K562 (cell line): Measurements from ENCODE around the gene PHACTR3. TPM values are rescaled to one million over a fixed set of nuclear protein-coding genes. Genes with fewer than 3 reads are reported as not detected.
"Not testable (repeated sequence)": the region's sequence is repeated elsewhere in the genome, so short reads cannot be mapped to it uniquely, and the experiment has no call there.

Source experiments
- ATAC-seq: fragments of 200-7000 bp; cut with Tn5 transposase; 3 replicates; pipeline ENCODE4 v1.9.1; 2020; ENCODE audit warnings: moderate library complexity
- BruUV-seq: library from RNA; stranded (reverse); fragments of 400-500 nt; replicated peaks from 2 replicates; lab custom pipeline; 2021; lab: Mats Ljungman, UMichigan
- CTCF ChIA-PET: fragments of 300-600 bp; formaldehyde crosslinking; extraction: SDS; loops from one replicate; lab custom pipeline; 2021; ENCODE audit warnings: low intra/inter-chr PET ratio; lab: Yijun Ruan, JAX
- POLR2A ChIA-PET: fragments of 300-600, 350-650 bp; sonication (Branson Sonifier 250); formaldehyde crosslinking; extraction: SDS; loops from one replicate; lab custom pipeline; 2021; ENCODE audit warnings: antibody characterized with exemption, inconsistent platforms; lab: Yijun Ruan, JAX
- DNase-seq, 4 experiments: peaks; one replicate each; pipeline versions ENCODE4 v3.0.0 to v3.0.0-alpha.2; 2011 to 2018; ENCODE audit warnings: low spot score in 3 of 4, mixed read lengths in 3 of 4; ENCODE audit errors: extremely low read depth in 1 of 4
- FAIRE-seq: peaks from 2 replicates; lab custom pipeline; 2011; peaks lifted over from hg19 to GRCh38; lab: Jason Lieb, UNC
- H2AFZ ChIP-seq: 2 replicates; pipeline ENCODE4 v1.6.0; 2011; ENCODE audit warnings: low read depth, low read length, control low read depth, inconsistent platforms
- H3K27ac ChIP-seq: fragments of 200-600 bp; 3 replicates; pipeline ENCODE4 v1.8.0; 2011; ENCODE audit warnings: low read depth, mild to moderate bottlenecking, control low read depth, inconsistent platforms, low read length, moderate library complexity, mixed read lengths; ENCODE audit errors: extremely low read depth
- H3K27me3 ChIP-seq, 2 experiments: fragments of 300-600 bp in 1 of 2; 2 replicates in 1 of 2; 3 replicates in 1 of 2; pipeline versions ENCODE4 v1.6.0 to v1.8.0; 2011; ENCODE audit warnings: inconsistent platforms in 2 of 2, low read length in 2 of 2, mild to moderate bottlenecking in 1 of 2, mixed read lengths in 1 of 2, moderate library complexity in 1 of 2; ENCODE audit not compliant: control insufficient read depth in 2 of 2, insufficient read depth in 2 of 2
- H3K36me3 ChIP-seq: fragments of 300-600 bp; 3 replicates; pipeline ENCODE4 v1.8.0; 2011; ENCODE audit warnings: mild to moderate bottlenecking, low read length, inconsistent platforms; ENCODE audit not compliant: control insufficient read depth, insufficient read depth
- H3K4me1 ChIP-seq, 2 experiments: fragments of 200-600 bp in 1 of 2; replicated peaks in 1 of 2; 2 replicates in 1 of 2; 3 replicates in 1 of 2; pipeline versions ENCODE4 v1.5.1 to v1.8.0; 2011; ENCODE audit warnings: inconsistent platforms in 2 of 2, low read length in 2 of 2, mild to moderate bottlenecking in 1 of 2, mixed read lengths in 1 of 2, moderate library complexity in 1 of 2; ENCODE audit not compliant: control insufficient read depth in 2 of 2, insufficient read depth in 2 of 2
- H3K4me2 ChIP-seq: 2 replicates; pipeline ENCODE4 v1.6.1; 2011; ENCODE audit warnings: low read length, control low read depth, inconsistent platforms, mixed read lengths; ENCODE audit not compliant: insufficient read depth
- H3K4me3 ChIP-seq: fragments of 200-600 bp; sonication (generic), shearing (Covaris generic); 2 replicates; pipeline ENCODE4 v1.5.1; 2016; ENCODE audit warnings: control low read depth, inconsistent platforms
- H3K79me2 ChIP-seq: fragments of 200-600 bp; 3 replicates; pipeline ENCODE4 v1.8.0; 2011; ENCODE audit warnings: low read length, inconsistent platforms; ENCODE audit not compliant: control insufficient read depth, insufficient read depth
- H3K9ac ChIP-seq, 2 experiments: 2 replicates each; pipeline versions ENCODE4 v1.6.0 to v1.6.1; 2011; ENCODE audit warnings: low read depth in 2 of 2, low read length in 2 of 2, control low read depth in 1 of 2, inconsistent platforms in 1 of 2, mild to moderate bottlenecking in 1 of 2, mixed read lengths in 1 of 2; ENCODE audit not compliant: insufficient read depth in 1 of 2
- H3K9me1 ChIP-seq: one replicate; pipeline ENCODE4 v1.6.0; 2011; ENCODE audit warnings: inconsistent platforms, mild to moderate bottlenecking, low read length, moderate library complexity; ENCODE audit not compliant: control insufficient read depth, insufficient read depth
- H3K9me3 ChIP-seq: replicated peaks from 2 replicates; pipeline ENCODE4 v1.5.1; 2011; ENCODE audit warnings: low read depth, low read length, inconsistent platforms; ENCODE audit not compliant: control insufficient read depth, insufficient read depth
- H4K20me1 ChIP-seq: replicated peaks from 2 replicates; pipeline ENCODE4 v1.6.1; 2011; ENCODE audit warnings: low read length, inconsistent platforms, mixed read lengths; ENCODE audit not compliant: control insufficient read depth, insufficient read depth
- GABPB1 ChIP-seq: sonication (generic); formaldehyde crosslinking; IDR thresholded peaks from 2 replicates; pipeline ENCODE4 v1.8.0; 2022; ENCODE audit warnings: mild to moderate bottlenecking, missing genetic modification reagents
- GTF2A2 ChIP-seq: IDR thresholded peaks from 2 replicates; pipeline ENCODE4 v1.6.1; 2016; ENCODE audit warnings: mild to moderate bottlenecking, missing genetic modification characterization, missing compliant biosample characterization
- KDM1A ChIP-seq, 2 experiments: fragments of 450-650 bp; IDR thresholded peaks; 2 replicates each; pipeline ENCODE4 v1.6.1; 2016; ENCODE audit warnings: mild to moderate bottlenecking in 2 of 2
- MYC ChIP-seq, 2 experiments: fragments of 250-450 bp in 1 of 2; sonication (Bioruptor Pico) in 1 of 2; IDR thresholded peaks; 2 replicates each; pipeline versions ENCODE4 v1.5.1 to v1.6.1; 2012 to 2021; ENCODE audit warnings: low read depth in 2 of 2, borderline replicate concordance in 1 of 2, improper control_type of control experiment in 1 of 2, low read length in 1 of 2, mild to moderate bottlenecking in 1 of 2, moderate library complexity in 1 of 2
- NCOA4 ChIP-seq: fragments of 450-650 bp; IDR thresholded peaks from 2 replicates; pipeline ENCODE4 v1.6.1; 2018; ENCODE audit warnings: mild to moderate bottlenecking; ENCODE audit not compliant: partially characterized antibody
- NFE2L1 ChIP-seq: fragments of 450-650 bp; IDR thresholded peaks from 2 replicates; pipeline ENCODE4 v1.6.1; 2016; ENCODE audit warnings: missing genetic modification characterization, low read depth, mild to moderate bottlenecking, missing compliant biosample characterization, moderate library complexity, borderline replicate concordance
- NFYB ChIP-seq: IDR thresholded peaks from 2 replicates; pipeline ENCODE4 v1.6.1; 2011; ENCODE audit warnings: mild to moderate bottlenecking, moderate library complexity; ENCODE audit not compliant: insufficient read length; ENCODE audit errors: extremely low read depth
- PTTG1 ChIP-seq: fragments of 450-650 bp; IDR thresholded peaks from 2 replicates; pipeline ENCODE4 v1.6.1; 2016; ENCODE audit warnings: low read depth, mild to moderate bottlenecking, missing genetic modification characterization, missing compliant biosample characterization
- SRSF1 ChIP-seq: fragments of 200-400 bp; formaldehyde crosslinking; IDR thresholded peaks from 2 replicates; pipeline ENCODE4 v1.6.1; 2017; ENCODE audit warnings: mild to moderate bottlenecking, low read depth, low read length, moderate library complexity
- WGBS: fragments of 100-300 bp; shearing (Covaris generic); methylation state at CpG from one replicate; pipeline ENCODE4 v1.1.6; 2016; ENCODE audit warnings: low coverage, mixed read lengths; ENCODE audit not compliant: insufficient coverage; ENCODE audit errors: missing lambda C conversion rate; 5-methylcytosine and 5-hydroxymethylcytosine counted together
- in situ Hi-C: fragments of 300-500 bp; cut with MboI; formaldehyde crosslinking; loops from 4 replicates; pipeline ENCODE4 v1.15.0; 2018; ENCODE audit warnings: inconsistent platforms, mixed read lengths
- intact Hi-C: fragments of 100-400 bp; cut with micrococcal nuclease; formaldehyde crosslinking; loops from 2 replicates; pipeline ENCODE4 v1.14.2; 2022
- polyA plus RNA-seq, 8 experiments: library from polyadenylated mRNA; depleted of rRNA in 4 of 8; stranded (reverse) in 5 of 8; unstranded in 3 of 8; fragments of >200 nt; fragmentation: Nextera tagmentation in 2 of 8; fragmentation: Illumina TruSeq in 1 of 8; extraction: Ambion mirVana in 2 of 8; extraction: Trizol in 1 of 8; gene quantifications; 2 replicates each; pipeline versions ENCODE4 v1.2.1 to v1.2.3, GENCODE V29; 2011 to 2014; ENCODE audit warnings: inconsistent platforms in 1 of 8, missing spikeins in 1 of 8
- total RNA-seq, 7 experiments: library from RNA; depleted of rRNA in 6 of 7; stranded (reverse); fragments of >200 nt in 6 of 7; fragmentation: Illumina TruSeq in 2 of 7; extraction: Trizol in 2 of 7; gene quantifications; 2 replicates each; pipeline versions ENCODE4 v1.2.1 to v1.2.3, GENCODE V29; 2011 to 2021; ENCODE audit warnings: low replicate concordance in 1 of 7
- TF ChIP-seq, protein P1 (sequence below): fragments of 150-350 bp; conservative IDR thresholded peaks from 2 replicates; pipeline ENCODE4 v1.6.1; 2014; ENCODE audit warnings: low read length

PHACTR3 gene
- total and polyA plus RNA-seq, 9 of the 15 experiments (the other 6 are each of a cell fraction or from before 2014, with no cell fraction given) = not detected

DNA sequence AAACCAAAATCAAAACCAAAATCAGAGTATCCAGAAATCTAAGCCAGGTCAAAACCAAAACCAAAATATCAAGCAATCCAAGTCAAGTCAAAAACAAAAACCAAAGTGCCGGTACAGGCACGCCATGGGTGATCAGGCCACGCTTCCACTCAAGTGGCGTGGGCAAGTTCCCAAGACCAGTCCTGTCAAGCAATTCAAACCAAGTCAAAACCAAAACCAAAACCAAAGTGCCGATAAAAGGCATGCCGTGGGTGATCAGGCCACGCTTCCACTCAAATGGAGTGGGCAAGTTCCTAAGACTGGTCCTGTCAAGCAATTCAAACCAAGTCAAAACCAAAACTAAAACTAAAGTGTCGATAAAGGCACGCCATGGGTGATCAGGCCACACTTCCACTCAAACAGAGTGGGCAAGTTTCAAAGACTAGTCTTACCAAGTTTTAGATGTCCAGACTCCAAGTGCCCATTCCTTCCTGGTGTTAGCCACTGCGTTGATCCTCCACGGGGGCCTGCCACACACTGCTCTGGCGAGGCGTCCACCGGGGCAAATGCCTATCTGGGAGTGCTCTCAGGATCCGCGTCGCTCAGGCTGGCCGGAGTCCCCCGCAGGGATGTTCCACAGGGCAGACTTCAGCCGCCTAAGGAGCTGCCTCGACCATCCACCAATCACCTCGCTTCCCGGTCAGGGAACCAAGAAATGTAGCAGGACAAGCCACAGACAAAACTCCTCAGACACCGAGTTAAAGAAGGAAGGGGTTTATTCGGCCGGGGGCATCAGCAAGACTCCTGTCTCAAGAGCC, 46.4 kb upstream of the PHACTR3 start:
- intact Hi-C loops, H3K9me1 ChIP-seq, H3K27ac ChIP-seq, ATAC-seq, BruUV-seq, H3K36me3 ChIP-seq, H3K79me2 ChIP-seq, CTCF ChIA-PET, H3K4me2 ChIP-seq, H3K4me1 ChIP-seq: not testable (repeated sequence)
- POLR2A ChIA-PET = interaction anchor here (0.6 kb wide), 1 partner anchor 455 kb away, joined by 4 read pairs; no protein-coding TSS in a partner anchor
- TF ChIP-seq KDM1A (IDR thresholded peaks at IDR 0.05) = peak in 1 of 2 experiments; percentile 40; a peak in 1 of 4 replicates
- TF ChIP-seq, all 486 proteins: peak for 1; not testable (repeated sequence) for 485
- DNase-seq, H4K20me1 ChIP-seq, H3K9ac ChIP-seq, H3K9me3 ChIP-seq, H2AFZ ChIP-seq, H3K4me3 ChIP-seq, FAIRE-seq, in situ Hi-C loops: not testable (repeated sequence)
- peaks cover 0 to 11% of the 10 kb centered on the region in 2 experiments; a peak in 2 of 5 replicates for H3K27me3 ChIP-seq
- 0% methylated on average over 21 of the region's 26 CpGs for WGBS

DNA sequence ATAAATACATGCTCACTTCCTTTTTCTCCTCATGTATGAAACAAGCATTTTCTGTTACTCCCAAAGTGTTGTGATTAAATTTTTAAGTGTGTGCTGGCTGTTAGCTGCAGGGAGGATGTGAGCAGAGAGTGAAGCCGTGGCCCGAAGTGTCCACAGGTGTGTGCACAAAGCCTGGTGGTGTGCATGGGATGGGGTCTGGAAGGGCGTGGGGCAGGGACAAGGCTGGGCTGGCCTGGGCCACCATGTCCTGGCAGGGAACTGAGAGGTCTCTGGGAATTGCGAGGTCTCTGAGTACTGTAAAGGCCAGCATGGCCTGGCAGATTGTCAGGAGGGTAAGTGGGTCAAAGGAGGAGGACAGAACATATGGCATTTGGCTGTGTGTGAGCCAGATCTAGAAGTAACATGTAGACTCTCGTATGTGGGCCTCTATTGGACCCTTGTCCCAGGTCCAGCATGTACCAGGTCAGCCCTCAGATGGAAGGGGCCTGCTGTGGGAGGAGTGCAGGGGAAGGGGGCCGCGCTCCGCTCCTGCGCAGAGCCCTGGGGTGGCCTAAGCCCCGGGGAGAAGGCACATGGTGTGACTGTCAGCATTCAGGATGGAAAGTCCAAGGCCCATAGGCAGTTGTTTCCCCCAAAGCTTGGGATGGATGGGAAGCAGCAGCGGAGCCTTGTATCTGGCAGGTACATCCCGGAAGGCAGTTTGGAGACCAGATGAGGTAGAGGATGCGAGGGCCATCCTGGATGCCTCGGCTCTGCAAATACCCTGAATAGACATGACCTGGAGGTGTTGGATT, 45.1 kb upstream of the PHACTR3 start:
- POLR2A ChIA-PET = no interaction called here
- BruUV-seq = no TSS peak
- H3K9me1 ChIP-seq = no peaks in the 10 kb centered on the region
- no peak for DNase-seq
- no peaks in the 10 kb centered on the region for H3K36me3 ChIP-seq
- in situ Hi-C loops (no loop called here), intact Hi-C loops (no loop called here)
- FAIRE-seq = no peak
- H3K4me2 ChIP-seq = no peak overlapping the region
- H2AFZ ChIP-seq = no peak overlapping the region
- WGBS = under 1% methylated on average over 11 of the region's 14 CpGs
- no peaks in the 10 kb centered on the region for H3K79me2 ChIP-seq
- no peak overlapping the region for H3K9ac ChIP-seq
- no peak overlapping the region for H3K4me3 ChIP-seq
- ATAC-seq = no peak
- no peaks in the 10 kb centered on the region; a peak in 1 of 5 replicates for H3K4me1 ChIP-seq
- H3K27ac ChIP-seq = no peak overlapping the region
- CTCF ChIA-PET = no interaction called here
- no peaks in the 10 kb centered on the region for H3K9me3 ChIP-seq
- peaks cover 0 to 11% of the 10 kb centered on the region in 2 experiments; a peak in 2 of 5 replicates for H3K27me3 ChIP-seq
- no peaks in the 10 kb centered on the region for H4K20me1 ChIP-seq
- TF ChIP-seq SRSF1 (no peak), NCOA4 (no peak), GTF2A2 (no peak), PTTG1 (tag) (no peak), GABPB1 (no peak), MYC (IDR thresholded peaks at IDR 0.05; ENCODE audit: low read depth, low read length) (no peak), MYC (CRISPR knock-in tag; IDR thresholded peaks at IDR 0.05; ENCODE audit: borderline replicate concordance, low read depth) (no peak), NFE2L1 (tag) (no peak), NFYB (no peak)
- TF ChIP-seq, protein P1, sequence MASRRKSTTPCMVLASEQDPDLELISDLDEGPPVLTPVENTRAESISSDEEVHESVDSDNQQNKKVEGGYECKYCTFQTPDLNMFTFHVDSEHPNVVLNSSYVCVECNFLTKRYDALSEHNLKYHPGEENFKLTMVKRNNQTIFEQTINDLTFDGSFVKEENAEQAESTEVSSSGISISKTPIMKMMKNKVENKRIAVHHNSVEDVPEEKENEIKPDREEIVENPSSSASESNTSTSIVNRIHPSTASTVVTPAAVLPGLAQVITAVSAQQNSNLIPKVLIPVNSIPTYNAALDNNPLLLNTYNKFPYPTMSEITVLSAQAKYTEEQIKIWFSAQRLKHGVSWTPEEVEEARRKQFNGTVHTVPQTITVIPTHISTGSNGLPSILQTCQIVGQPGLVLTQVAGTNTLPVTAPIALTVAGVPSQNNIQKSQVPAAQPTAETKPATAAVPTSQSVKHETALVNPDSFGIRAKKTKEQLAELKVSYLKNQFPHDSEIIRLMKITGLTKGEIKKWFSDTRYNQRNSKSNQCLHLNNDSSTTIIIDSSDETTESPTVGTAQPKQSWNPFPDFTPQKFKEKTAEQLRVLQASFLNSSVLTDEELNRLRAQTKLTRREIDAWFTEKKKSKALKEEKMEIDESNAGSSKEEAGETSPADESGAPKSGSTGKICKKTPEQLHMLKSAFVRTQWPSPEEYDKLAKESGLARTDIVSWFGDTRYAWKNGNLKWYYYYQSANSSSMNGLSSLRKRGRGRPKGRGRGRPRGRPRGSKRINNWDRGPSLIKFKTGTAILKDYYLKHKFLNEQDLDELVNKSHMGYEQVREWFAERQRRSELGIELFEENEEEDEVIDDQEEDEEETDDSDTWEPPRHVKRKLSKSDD = no peak
